Cardiac muscle cell (in vitro differentiated cells and primary cell): ENCODE measurements around the gene HOXC11. TPM values are rescaled to one million over a fixed set of nuclear protein-coding genes. Genes with fewer than 3 reads are reported as not detected.

Experiments
- DNase-seq, 2 donors: peaks; one replicate each; pipeline versions ENCODE4 v3.0.0 to v3.0.0-alpha.2; 2010 to 2017; ENCODE audit warnings: low read depth in 1 of 2, low spot score in 1 of 2
- H3K27ac ChIP-seq: fragments of 200-600 bp; sonication (generic); 2 replicates; pipeline ENCODE4 v1.5.1; 2016
- H3K27me3 ChIP-seq: fragments of 200-600 bp; sonication (generic); 2 replicates; pipeline ENCODE4 v1.6.0; 2016; ENCODE audit warnings: control low read depth
- H3K36me3 ChIP-seq: fragments of 200-600 bp; sonication (generic); 2 replicates; pipeline ENCODE4 v1.5.1; 2016; ENCODE audit warnings: control low read depth
- H3K4me1 ChIP-seq: fragments of 200-600 bp; sonication (generic); 2 replicates; pipeline ENCODE4 v1.8.1; 2017; ENCODE audit warnings: low read depth, mild to moderate bottlenecking, mixed run types
- H3K4me3 ChIP-seq: fragments of 200-600 bp; sonication (generic); 2 replicates; pipeline ENCODE4 v1.5.1; 2016; ENCODE audit warnings: mild to moderate bottlenecking
- H3K9me3 ChIP-seq: fragments of 200-600 bp; sonication (generic); 2 replicates; pipeline ENCODE4 v1.5.1; 2017; ENCODE audit warnings: low read depth, mild to moderate bottlenecking, control low read depth
- polyA plus RNA-seq: library from polyadenylated mRNA; unstranded; fragments of >200 nt; fragmentation: Nextera tagmentation; extraction: Ambion mirVana; gene quantifications from 2 replicates; pipeline ENCODE4 v1.2.1, GENCODE V29; 2016
- total RNA-seq: library from RNA; depleted of rRNA; stranded (reverse); fragments of >200 nt; gene quantifications from 2 replicates; pipeline ENCODE4 v1.2.3, GENCODE V29; 2016
- TF ChIP-seq, protein P1 (sequence below): IDR thresholded peaks from 2 replicates; pipeline ENCODE4 v1.5.1; 2012; ENCODE audit warnings: low read depth, mild to moderate bottlenecking, low read length

HOXC11 gene
- total and polyA plus RNA-seq, 2 experiments from 2014 or later = not detected

DNA sequence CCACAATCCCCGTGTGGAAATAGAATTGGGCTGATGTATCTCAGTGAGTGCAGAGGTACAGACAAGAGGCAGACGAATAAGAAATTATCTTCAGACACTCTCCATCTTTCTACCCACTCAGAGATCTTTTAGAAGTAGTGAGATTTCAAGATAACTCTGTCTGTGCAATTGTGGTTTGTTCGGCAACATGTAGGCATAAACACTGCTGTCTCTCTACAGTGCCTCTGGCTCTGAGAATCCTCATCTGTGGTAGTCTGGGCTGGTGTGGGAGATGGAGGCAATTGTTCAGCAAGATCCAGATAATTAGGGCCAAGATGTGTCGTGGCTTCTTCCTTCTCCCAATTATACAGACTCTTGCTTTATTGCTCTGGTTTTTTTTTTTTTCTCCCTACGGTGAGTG, 31.2 kb upstream of the HOXC11 start:
- H3K36me3 ChIP-seq = no peaks in the 10 kb centered on the region
- peaks cover 100% of the 10 kb centered on the region for H3K27me3 ChIP-seq
- H3K27ac ChIP-seq = no peak overlapping the region
- TF ChIP-seq, protein P1, sequence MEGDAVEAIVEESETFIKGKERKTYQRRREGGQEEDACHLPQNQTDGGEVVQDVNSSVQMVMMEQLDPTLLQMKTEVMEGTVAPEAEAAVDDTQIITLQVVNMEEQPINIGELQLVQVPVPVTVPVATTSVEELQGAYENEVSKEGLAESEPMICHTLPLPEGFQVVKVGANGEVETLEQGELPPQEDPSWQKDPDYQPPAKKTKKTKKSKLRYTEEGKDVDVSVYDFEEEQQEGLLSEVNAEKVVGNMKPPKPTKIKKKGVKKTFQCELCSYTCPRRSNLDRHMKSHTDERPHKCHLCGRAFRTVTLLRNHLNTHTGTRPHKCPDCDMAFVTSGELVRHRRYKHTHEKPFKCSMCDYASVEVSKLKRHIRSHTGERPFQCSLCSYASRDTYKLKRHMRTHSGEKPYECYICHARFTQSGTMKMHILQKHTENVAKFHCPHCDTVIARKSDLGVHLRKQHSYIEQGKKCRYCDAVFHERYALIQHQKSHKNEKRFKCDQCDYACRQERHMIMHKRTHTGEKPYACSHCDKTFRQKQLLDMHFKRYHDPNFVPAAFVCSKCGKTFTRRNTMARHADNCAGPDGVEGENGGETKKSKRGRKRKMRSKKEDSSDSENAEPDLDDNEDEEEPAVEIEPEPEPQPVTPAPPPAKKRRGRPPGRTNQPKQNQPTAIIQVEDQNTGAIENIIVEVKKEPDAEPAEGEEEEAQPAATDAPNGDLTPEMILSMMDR = no peak
- H3K4me3 ChIP-seq = no peak overlapping the region
- H3K9me3 ChIP-seq = no peaks in the 10 kb centered on the region
- no peak for DNase-seq
- H3K4me1 ChIP-seq = no peaks in the 10 kb centered on the region

DNA sequence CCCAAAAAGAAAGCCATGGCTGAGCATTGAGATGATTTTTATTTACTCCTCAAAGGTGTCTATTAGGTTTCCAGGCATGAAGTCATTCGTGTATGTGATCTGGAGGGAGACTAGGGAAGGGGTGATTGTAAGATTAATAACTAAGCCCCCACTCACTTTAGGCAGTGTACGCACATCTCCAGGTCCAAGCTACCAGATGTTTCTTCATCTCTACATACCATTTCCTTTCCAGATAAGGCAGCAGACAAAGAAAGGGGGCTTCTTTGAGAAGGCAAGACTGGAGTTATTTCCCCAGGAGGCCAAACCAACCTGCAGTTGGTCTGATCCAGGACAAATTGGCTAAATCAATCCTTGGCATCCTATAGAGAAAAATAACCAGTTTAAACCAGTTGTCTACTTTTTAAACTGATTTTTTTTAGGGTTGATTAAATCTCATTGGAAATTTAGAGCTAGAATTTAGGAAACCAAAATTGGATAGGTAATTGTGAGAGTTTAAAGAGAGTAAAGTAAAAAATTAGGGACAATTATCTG, 30.4 kb upstream of the HOXC11 start:
- Histone ChIP-seq H3K4me3 (no peak overlapping the region), H3K36me3 (no peaks in the 10 kb centered on the region), H3K9me3 (no peaks in the 10 kb centered on the region), H3K27ac (no peak overlapping the region), H3K4me1 (no peaks in the 10 kb centered on the region), H3K27me3 (peaks cover 100% of the 10 kb centered on the region)
- TF ChIP-seq, protein P1 = no peak
- DNase-seq = no peak

DNA sequence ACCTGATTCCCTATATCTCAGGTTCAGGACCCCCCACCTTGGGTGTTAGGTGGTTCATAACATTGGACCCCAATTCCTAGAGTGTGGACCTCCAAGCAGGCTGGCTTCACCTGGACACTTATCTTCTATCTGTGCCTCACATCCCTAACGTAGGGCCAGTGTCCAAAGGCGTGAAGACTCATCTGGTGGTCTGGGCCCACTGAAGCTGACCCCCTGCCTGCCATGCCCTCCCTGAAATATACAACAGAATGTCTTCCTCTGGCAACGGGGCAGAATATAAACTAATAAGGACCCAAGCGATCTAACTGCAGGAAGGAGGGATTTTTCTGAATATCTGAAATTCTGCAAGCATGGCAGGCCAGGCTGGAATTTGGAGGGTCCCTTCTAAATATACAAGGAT, 28.7 kb upstream of the HOXC11 start:
- Histone ChIP-seq H3K27ac (no peak overlapping the region), H3K4me3 (no peak overlapping the region), H3K27me3 (peaks cover 100% of the 10 kb centered on the region), H3K4me1 (no peaks in the 10 kb centered on the region), H3K36me3 (no peaks in the 10 kb centered on the region), H3K9me3 (no peaks in the 10 kb centered on the region)
- no peak for DNase-seq
- TF ChIP-seq, protein P1 = no peak

DNA sequence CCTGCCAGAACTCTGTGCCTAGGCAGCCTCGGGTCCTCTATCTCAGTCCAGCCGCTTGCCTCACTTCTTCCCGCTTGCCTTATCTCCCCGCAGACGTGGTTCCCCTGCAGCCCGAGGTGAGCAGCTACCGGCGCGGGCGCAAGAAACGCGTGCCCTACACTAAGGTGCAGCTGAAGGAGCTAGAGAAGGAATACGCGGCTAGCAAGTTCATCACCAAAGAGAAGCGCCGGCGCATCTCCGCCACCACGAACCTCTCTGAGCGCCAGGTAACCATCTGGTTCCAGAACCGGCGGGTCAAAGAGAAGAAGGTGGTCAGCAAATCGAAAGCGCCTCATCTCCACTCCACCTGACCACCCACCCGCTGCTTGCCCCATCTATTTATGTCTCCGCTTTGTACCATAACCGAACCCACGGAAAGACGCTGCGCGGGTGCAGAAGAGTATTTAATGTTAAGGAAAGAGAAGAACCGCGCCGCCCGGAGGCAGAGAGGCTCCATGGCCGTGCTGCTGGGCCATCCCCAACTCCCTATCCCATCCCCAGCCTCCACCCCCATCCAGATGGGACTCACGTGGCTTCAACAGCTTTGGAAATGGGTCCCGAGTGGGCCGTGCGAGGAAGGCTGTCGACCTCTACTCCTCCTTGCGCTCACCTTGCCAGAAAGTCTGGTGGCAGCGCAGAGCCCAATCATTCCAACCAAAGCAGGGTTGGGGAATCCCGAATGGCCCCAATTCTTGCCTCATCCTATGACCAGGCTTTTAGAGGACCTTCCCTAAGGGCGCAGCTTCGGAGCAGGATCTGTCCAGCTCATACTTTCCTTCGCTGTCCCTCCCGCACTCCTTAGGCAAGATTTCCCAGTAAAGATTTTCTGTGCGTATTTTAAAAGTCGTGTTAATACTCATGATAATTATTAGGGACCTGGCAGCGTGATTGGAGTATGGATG, 27.7 kb upstream of the HOXC11 start:
- H3K4me3 ChIP-seq = no peak overlapping the region
- H3K4me1 ChIP-seq = no peaks in the 10 kb centered on the region
- H3K27ac ChIP-seq = no peak overlapping the region
- TF ChIP-seq, protein P1 = no peak
- no peaks in the 10 kb centered on the region for H3K36me3 ChIP-seq
- H3K9me3 ChIP-seq = no peaks in the 10 kb centered on the region
- H3K27me3 ChIP-seq = peaks cover 100% of the 10 kb centered on the region
- no peak for DNase-seq

DNA sequence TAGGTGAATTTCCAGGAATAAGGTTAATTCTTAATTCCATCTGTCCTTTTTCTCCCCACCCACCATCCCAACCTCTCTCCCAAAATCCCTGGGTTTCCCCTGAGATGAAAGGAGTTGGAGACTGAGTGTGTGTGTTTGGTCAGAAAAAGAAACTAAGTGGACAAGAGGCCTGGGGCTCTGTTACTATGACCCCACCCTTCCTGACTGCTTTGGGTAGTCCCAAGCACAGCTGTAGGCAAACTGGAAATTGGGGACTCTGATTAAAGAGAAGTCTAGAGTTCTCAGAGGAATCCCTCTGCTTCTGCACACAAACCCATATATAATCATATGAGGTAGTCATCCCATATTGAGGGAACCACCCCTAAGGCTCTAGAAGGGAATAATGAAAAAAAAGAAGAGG, 25.2 kb upstream of the HOXC11 start:
- Histone ChIP-seq H3K4me3 (no peak overlapping the region), H3K27me3 (peaks cover 100% of the 10 kb centered on the region), H3K9me3 (no peaks in the 10 kb centered on the region), H3K27ac (no peak overlapping the region), H3K4me1 (no peaks in the 10 kb centered on the region), H3K36me3 (no peaks in the 10 kb centered on the region)
- DNase-seq = no peak
- TF ChIP-seq, protein P1 = no peak
